HK-2 (cell line): ENCODE data around the gene AGMO.
"Not testable (repeated sequence)": the region's sequence is repeated elsewhere in the genome, so short reads cannot be mapped to it uniquely, and the experiment has no call there.

Experiments used
- DNase-seq: peaks from one replicate; pipeline ENCODE4 v3.0.0-alpha.2; 2018; ENCODE audit not compliant: unreplicated experiment

The AGMO gene

DNA sequence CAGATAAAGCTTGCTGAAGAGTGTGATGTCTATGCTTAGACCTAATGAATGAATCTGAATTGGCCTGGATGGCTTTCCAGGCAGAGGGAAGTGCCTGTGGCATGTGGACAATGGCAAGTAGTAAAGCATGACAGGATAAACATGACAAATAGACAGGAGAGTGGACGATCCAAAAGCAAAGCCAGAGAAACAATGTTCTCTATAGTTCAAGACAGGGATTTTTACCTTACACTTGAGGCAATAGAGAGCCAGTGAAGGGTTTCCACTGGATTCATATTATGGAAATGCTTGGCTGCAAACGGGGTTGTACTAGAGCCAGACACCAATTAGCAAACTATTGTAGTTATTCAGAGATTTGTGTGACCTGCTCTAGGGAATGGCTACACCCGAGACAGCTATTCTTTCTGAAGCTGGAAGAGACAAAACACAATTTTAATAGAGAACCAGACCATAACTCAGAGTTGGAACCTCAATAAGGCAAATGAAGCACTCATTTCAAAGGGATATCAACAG lies 2.3 kb downstream of the AGMO start:
- DNase-seq: no peak

- no peak for DNase-seq
Observed at GRCh38 chr7:15558756-15559155, 3.1 kb downstream of the AGMO start.

DNA sequence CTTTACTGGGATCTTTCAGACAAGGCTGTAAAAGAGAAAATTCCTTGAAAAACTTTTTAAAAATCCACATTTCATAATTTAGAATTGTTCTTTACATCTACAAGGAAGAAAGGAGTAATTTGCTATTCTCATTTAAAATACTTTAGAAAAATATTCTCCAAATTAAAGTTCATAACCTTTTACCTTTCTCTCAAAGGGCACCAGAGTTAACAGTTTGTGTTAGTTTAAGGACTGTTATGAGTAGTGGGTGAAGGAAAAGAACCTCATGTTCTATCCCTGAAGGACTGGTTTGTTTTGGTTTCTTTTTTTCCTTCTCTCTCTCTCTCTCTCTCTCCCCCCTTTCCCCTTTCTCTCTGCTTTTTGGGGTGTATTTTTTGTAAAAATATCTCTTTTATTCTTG lies 4.1 kb downstream of the AGMO start:
- DNase-seq: no peak

DNA sequence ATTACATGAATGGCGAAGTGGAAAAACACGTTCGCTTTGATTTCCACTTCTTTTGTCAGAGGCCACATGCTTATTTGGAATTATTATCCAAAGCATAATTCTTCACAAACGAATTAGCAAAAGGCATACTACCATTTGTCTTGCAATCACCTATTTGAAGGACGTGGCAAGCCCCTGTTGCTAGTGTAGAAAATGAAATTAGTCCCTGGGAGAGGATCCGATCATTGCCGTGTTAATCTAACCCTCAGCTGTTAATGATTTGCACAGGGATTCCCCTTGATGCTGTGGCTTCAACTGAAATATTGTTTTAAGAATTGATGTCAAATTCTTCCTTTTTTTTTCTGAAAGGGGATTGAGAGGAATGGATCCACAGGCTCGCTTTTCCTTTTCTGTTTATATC lies 4.6 kb downstream of the AGMO start:
- no peak for DNase-seq

DNA sequence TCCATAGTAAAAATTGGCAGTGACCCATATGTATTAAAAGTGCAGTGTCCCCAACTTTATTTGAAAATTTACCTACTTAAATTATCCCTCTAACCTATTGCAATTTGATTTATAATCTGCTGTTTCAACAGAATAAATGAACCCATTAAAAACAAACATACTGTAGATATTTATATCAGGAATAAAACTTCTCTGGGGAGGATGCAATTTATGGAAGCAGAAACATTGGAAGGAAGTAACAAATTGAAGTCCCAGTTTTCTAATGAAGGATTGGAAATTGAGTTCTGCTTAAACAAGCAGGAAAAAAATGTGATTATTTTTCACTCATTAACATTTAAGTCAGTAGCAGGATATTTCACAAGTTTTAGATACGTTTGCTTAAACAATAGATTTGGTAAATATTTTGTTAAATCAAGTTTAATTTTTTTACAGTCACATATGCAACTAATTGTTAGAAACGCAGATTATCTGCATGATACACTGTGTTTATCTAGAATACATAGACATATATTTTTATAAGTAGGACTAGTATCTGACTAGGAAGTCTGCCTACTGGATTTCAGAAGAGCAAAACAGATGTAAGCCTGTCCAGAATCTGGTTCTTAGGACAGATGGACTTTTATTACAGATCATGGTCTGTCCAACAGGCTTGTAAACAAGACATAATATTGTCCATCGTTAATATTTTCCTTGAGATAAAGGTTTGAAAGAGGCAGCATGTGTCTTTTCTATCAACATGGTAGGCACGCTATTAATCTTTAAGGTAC lies 5.3 kb downstream of the AGMO start:
- DNase-seq: no peak

DNA sequence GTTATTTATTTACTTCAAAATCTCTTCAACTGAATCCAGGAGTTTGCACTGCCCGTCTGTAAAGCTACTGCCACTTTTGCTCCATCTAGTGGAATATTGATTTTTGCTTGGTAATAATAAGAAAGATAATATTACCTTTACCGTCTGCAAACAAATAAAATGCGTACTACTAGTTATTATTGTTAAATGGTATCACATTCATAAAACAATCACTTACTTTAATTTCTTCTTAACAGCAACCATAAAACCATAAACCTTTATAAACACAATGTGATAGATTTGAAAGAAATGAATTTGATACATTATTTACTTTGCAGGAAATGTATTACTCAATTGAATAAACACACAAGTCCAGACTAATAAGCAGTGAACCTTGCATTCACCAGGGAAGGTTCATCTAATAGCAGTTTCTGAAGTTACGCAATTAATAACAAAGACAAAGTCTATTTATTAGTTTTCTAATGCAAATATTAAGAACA lies 6.4 kb downstream of the AGMO start:
- no peak for DNase-seq

DNA sequence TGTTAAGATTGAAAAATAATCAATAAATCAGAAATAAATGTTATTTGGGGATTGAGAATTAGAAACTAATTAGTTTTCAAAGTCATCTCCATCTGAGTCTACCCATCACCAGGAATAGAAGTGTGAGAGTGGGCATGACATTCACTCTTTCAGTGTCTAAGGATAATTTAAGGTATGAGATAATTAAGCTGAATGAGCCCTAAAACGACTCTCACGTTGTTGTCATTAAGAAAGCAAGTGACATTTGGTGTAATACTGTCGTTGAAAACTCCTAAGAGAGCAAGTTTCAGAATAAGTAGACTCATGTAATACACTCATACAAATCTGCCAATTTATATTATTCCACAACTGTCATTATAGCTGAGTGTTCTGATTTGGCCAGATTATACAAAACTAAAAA lies 7.1 kb downstream of the AGMO start:
- no peak for DNase-seq

- no peak for DNase-seq
Observed at GRCh38 chr7:15554081-15554480, 7.7 kb downstream of the AGMO start.

- DNase-seq: not testable (repeated sequence)
Observed at GRCh38 chr7:15547320-15547719, 14.5 kb downstream of the AGMO start.

DNA sequence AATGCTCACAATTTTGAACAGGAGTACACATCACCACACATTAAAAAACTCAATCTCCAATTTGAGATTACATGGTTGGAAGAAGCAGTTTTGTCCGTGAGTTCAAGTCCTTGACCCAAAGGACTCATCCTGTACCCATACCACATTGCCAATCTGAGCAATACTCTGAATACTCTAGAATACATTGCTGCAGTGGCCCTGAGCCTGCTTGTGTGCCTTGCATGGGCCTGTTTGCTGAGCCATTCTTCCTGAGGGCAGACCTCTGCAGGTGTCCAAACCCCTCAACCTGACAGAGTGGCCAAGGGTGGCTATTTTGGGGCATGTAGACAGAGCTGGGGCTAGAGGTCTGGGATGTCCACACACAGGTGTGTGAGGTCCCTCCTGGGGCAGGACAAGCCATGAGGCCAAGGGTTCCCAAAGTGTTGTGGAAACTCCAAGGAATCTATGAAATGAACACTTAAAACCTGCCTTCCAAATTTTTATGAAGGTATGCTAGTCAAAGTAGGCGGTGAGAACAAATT lies 15.5 kb downstream of the AGMO start:
- DNase-seq: no peak

DNA sequence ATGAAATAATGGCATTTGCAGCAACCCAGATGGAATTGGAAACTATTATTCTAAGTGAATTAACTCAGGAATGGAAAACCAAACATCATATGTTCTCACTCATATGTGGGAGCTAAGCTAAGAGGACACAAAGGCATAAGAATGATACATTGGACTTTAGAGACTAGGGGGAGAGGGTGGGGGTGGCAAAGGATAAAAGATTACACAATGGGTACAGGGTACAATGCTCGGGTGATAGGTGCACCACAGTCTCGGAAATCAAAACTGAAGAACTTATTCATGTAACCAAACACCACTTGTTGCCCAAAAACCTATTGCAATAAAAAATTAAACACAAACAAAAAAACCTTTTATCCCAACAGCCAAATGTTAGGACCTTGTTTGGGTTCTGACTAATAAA lies 17.8 kb downstream of the AGMO start:
- DNase-seq: no peak

GRCh38 chr7:15543256-15543655 lies 18.6 kb downstream of the AGMO start:
- DNase-seq: no peak

DNA sequence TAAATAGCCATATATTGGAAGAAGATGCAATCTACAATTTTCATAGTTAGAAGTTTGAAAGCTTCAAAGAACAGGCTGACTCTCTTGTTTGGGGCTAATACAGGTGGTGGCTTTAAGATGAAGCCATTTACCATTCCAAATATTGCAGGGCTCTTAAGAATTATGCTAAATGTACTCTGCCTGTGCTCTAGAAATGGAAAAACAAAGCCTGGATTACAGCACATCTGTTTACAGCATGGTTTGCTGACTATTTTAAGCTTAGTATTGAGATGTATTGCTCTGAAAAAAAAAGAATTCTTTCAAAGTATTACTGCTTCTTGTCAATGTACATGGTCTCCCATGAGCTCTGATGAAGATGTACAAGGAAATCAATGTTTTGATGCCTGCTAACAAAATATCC lies 34.2 kb downstream of the AGMO start:
- DNase-seq: no peak

DNA sequence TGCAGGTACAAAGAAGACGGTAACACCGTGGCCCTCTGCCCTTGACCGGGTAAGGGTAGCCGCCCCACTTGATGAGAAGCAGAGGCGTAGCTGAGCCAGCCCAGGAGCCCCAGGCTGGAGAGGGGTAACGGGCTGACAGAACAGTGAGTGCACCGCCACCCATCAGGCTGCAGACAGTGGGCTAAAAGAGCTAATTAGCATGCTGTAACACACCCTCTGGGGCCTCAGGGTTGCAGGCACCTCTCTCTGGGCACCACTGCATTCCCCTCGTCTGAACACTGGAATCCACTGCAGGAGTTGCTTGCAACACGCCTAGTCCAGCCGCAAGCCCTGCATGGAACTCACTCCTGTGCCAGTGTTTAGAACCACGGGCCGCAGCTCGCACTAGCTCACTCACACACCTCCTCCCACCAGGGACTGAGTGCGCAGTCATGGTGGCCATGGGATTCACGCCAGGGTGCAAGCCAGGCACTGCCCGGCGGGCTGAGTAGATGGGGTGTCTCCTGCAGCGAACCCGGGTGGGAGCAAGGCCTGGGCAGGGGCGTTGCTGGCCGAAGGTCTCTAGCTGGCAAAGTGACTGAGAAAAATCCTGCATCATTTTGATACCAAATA lies 36.1 kb downstream of the AGMO start:
- no peak for DNase-seq

DNA sequence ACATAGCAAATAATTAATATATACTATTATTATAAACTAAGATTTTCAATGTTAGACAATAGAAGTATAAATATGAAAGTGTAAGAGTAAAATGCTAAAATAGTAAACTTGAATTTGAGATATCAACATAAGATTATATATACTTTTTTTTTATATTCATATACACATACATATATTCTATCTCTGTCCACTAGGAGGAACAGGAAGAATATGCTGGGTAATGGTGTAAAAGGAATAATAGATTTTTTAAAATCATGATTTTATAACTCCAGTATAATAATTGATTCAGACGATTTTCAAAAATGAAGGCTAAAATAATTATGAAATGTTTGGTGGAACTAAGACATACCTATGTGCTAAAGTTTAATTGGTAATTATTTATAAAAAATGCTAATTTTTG lies 37.7 kb downstream of the AGMO start:
- no peak for DNase-seq

GRCh38 chr7:15517865-15518264 lies 44.0 kb downstream of the AGMO start:
- DNase-seq: not testable (repeated sequence)

DNA sequence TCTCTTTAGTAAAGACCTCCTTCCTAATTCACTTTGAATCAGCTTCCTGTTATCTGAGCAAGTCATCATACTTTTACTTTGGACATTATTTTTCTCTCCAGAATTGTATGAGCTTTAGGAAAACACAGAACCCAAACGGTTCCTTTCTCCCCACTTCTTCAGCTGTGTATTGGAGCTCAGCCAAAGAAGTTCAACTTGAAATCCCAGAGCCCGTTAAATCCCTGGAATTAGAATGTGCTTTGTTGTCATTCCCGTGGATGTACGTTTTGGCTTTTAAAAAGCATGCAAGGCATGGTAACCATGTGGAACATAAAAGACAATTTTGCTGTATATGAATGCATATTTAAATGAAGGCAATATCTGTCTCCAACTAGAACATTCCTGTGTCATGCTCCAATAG lies 46.6 kb downstream of the AGMO start:
- no peak for DNase-seq

DNA sequence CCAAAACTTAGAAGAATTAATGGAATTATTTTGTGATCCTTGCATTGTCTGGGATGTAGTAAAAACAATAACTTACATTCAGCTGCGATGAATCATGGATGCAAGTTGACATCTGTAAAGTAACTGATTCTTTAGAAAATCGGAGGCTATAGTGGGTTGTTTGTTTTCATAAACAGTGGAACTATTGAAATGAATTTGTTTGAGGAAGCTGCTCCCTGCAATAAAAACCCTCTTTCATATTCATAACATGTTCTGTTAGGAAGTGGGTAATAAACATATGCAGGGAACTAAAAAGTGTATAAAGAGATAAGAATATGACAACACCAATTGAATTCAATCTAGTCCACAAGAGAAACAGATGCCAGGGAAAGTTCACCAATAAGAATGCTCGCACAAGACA lies 53.6 kb downstream of the AGMO start:
- DNase-seq: no peak

- DNase-seq: no peak
Observed at GRCh38 chr7:15507708-15508107, 54.1 kb downstream of the AGMO start.

- DNase-seq: no peak
Observed at GRCh38 chr7:15507171-15507570, 54.6 kb downstream of the AGMO start.

GRCh38 chr7:15505761-15506160 lies 56.1 kb downstream of the AGMO start:
- no peak for DNase-seq

- no peak for DNase-seq
Observed at GRCh38 chr7:15504351-15504750, 57.5 kb downstream of the AGMO start.

- DNase-seq: no peak
Observed at GRCh38 chr7:15503603-15504290, 58.1 kb downstream of the AGMO start.
